ENCODE results near the gene TSC2.
"Not testable (repeated sequence)": the region's sequence is repeated elsewhere in the genome, so short reads cannot be mapped to it uniquely, and the experiment has no call there.

TSC2 gene

DNA sequence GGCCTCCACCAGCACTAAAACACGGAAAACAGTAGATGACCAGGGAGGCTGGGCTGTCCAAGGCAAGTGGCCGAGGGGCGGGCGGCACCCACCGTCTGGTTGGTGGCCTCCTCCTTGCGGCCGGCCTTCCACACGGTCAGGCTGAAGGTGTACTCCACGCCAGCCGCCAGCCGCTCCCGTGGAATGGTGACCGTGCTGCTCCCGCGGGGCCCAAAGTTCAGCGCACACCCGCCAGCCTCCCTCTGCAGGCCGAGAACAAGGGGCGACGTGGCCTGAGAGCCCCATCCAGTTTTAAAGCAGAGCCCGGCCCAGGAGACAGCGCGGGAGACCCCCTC lies 60.0 kb downstream of the TSC2 start:
- not testable (repeated sequence) for DNase-seq

DNA sequence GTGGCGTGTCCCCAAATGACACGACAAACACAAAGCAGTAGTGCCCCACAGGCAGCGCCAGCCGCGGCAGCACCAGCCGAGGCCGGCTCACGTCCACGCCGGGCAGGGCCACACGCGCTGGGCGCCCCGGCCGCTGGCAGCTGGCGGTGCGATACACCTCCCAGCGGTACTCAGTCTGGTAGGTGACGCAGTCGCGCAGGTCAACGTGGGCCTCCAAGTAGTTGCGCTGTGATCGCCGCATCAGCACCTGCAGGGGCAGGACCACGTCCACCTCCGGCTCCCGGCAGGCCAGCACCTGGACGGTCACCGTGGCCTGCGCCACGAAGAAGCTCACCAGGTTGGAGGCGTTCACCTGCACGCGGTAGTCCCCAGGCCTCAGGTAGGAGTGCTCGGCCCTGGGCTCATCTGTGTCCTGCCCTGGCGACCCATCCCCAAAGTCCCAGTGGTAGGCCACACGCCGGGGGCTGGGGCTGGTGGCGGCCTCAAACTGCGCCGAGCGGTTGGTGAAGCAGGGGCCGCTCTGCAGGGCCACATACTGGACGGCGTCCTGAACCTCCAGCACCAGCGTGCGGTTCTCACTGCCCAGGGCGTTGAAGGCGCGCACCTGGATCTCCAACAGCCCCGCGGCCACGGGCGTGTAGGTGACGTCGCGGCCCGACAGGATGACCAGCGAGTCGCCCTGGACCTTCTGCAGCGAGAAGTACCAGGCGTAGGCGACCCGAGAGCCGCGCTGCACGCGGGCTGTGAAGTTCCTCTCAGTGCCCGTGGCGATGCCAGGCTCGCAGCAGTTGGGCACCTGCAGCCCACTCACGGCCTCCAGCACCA lies 60.9 kb downstream of the TSC2 start:
- not testable (repeated sequence) for DNase-seq

DNA sequence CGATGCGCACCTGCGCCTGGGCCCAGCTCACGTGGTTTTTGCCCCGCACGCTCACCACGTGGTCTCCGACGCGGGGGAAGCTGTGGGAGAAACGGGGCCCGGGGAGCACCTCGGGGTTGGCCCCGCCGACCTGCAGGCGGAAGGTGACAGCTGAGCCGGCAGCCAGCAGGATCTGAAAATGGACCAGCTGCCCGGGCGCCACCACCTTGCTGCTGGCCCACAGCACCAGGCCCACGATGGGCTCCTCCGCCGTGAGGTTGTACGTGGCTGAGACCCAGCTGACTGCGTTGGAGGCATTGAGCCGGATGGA lies 61.4 kb downstream of the TSC2 start:
- not testable (repeated sequence) for DNase-seq

DNA sequence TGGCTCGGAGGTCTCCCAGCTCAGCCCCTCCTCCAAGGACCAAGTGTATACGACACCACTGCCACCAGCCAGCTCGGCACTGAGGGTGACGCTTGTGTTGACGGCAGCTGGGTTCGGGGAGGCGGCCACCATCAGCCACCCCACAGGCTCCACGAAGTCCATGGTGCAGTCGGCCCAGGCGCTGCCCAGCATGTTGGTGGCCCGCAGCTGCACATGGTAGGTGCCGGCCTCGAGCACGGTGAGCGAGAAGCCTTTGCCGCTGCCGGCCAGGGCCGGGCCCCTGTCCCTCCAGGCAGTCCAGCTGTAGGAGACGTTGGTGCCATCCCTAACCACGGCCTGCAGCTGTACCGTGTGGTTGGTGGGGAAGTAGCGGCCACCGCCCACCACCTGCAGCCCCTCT lies 62.1 kb downstream of the TSC2 start:
- not testable (repeated sequence) for DNase-seq

DNA sequence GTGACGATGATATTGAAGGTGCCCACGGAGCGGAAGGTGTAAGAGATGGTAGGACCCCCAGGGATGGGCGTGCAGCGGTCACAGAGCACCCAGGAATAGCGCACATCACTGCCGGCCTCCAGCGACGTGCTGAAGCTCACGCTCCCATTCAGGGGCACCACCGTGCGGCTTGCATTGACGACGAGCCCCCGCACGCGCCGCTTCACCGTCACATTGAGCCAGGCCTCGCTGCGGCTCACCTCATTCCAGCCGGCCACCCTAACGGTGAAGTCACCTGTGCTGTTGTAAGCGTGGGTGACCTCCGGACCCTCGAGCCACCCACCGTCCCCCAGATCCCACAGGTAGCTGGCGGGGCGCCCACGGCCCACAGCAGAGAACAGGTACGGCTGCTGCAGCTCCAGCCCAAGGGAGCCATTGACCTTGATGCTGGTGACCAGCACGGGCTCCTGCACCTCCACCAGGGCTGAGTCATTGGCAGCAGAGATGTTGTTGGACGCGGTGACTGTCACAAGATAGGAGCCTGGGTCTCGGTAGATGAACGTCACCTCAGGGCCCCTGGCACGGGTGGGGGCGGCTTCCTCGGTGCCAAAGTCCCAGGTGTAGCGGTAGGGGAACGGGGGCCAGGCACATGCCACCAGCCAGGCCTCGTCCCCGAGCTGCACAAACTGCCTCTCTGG lies 62.7 kb downstream of the TSC2 start:
- not testable (repeated sequence) for DNase-seq

DNA sequence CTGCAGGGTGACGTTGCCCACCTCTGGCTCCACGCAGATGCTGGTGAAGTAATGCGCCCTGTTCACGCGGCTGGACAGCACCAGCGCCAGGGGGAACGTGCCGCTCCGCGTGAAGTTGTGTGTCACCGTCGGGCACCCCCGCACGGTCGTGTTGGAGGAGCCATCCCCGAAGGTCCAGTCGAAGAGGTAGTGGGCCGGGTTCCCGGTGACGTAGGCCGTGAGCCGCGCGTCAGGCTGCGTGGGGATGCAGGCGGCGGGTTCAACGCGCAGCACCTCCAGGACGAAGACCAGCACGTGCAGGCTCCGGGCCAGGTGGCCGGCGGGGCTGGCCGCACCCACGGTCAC lies 63.2 kb downstream of the TSC2 start:
- not testable (repeated sequence) for DNase-seq

DNA sequence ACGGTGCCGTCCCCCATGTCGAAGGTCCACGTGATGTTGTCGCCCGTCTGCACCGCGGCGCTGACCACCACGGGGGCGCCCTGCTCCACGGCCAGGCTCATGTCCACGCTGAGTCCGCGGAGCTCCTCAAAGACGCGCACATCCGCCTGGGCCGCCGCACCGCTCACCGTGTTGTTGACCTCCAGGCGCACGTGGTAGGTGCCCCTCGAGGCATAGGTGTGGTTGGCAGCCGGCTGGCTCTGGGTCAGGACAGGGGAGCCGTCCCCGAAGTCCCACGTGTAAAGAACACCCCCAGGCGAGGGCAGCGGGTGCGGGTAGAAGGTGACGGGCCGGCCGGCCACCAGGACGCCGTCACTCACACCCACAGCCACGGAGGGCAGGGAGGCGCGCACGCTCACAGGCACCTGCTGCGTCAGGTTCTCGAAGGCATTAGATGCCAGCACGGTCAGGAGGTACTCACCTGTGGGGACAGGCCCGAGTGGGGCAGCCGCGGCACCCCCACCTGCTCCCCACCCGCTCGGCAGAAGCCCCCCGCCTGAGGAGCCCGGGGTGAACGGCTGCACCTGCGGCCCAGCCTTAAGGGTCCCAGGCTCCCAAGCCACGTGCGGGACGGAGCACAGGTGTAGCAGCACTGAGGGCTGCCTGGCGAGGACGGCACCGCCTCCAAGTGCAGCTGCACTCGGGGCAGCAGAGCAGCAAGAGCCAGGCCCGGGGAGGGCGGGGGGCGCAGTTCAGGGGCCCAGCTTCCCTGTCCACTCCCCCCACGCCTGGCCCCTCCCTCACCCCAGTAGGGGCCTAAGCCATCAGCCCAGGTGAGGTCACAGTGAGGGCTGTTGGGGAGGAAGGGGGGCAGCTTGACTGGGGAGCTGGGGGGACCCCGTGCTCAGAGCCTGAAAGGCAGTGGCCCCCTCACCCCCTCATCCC lies 63.9 kb downstream of the TSC2 start:
- not testable (repeated sequence) for DNase-seq

DNA sequence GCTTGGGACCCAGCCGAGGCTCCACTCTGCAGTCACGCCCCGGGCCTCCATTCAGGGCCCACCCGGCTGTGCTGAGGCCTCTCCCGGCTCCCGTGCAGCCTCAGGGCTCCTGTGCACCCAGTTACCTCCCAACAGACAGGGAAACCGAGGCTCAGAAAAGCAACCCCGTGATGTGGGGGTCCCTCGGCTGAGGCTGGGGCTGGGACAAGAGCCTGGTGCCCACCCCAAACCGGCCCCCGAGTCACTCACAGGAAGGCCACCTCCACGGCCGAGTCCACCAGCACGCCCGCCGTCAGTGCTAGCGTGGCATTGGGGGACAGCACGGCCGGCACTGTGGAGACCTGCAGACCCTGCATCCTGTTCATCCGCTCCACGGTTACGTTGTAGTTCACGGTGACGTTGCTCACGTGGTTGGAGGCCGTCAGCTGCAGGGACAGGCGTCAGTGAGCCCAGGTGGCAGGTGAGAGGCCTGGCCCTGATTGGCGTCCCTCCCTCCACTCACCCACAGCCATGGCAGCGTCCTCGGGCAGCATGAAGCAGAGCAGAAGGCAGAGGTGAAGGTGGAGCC lies 64.8 kb downstream of the TSC2 start:
- DNase-seq: not testable (repeated sequence)

DNA sequence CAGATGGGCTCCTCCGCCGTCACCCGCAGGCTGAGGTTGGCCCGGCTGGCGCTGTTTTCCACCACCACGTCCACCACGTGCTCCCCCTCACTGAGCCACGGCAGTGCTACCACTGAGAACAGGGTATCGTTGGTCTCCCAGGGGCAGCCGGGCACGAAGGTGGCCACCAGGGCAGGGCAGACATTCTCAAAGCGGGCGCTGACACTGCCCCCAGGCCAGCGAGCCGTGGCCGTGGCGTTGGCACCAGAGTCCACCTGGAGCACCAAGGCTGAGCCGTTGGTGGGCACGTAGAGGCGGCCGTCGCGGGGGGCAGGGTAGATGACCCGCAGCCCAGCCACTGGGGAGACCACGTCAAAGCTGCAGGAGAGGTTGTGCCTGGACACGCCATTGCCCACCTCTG lies 66.4 kb downstream of the TSC2 start:
- not testable (repeated sequence) for DNase-seq

DNA sequence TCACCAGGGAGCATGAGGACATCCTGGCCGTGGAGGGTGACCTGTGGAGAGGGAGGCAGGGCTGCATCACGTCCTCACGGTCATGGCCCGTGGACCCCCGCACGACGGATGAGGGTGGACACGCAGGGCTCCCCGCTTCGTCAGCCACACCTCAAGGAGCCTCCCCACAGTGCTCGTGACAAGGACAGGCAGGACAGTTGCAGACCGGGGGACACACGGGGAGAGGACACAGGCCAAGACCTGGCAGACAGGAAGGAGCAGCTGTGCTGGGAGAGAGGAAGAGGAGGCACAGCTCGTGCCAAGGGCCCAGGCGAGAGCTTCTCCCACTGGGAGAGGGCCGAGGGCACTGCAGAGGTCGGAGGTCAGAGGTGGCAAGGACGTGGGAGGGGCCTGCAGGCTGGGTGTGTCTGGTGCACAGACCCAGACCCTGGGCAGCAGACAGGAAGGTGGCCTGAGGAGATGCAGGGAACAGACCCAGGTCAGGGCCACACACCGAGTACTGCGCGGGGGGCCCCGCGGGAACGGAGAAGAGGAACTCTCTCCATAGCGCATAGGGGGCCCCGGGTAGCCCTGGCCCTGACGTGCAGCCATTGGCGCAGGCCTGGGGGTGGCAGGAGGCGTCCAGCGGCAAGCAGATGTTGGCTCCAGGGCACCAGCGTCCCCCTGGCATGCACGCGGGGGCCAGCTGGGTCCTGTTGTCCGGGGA lies 67.3 kb downstream of the TSC2 start:
- not testable (repeated sequence) for DNase-seq

DNA sequence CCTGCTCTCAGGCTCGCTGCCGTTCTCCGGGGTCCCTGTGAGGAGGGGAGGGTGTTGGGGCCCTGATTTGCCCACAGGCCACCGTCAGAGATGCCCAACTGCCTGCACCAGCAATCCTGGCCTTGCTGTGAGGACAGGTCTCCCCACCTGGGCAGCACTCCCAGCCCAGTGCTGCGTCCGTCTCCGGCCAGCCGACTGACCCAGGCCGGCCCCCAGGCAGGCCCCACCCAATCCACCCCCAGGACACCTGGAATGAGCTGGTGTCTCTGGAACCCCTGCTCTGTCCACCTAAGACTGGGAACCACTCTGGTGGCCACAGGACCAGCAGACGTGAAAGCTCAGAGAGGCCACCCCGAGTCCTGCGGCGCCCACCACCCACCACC lies 67.8 kb downstream of the TSC2 start:
- DNase-seq: no peak

DNA sequence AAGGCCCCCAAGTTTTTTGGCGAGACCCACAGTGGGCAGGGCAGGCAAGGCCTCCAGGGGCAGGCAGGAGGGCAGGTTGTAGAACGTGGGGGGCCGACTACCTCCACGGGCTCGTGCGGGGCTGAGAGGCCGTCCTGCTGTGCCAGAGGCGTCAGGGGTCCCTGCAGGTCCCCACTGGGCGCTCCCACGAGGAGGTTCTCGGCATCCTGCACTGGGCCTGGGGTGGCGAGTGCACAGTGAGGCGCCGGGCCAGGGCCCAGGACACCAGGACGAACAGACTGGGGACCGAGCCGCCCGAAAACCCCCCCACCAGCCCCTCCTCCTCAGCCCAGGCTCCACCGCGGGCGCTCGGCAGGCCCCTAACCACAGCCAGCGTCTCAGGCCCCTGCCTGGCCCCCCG lies 68.6 kb downstream of the TSC2 start:
- not testable (repeated sequence) for DNase-seq

DNA sequence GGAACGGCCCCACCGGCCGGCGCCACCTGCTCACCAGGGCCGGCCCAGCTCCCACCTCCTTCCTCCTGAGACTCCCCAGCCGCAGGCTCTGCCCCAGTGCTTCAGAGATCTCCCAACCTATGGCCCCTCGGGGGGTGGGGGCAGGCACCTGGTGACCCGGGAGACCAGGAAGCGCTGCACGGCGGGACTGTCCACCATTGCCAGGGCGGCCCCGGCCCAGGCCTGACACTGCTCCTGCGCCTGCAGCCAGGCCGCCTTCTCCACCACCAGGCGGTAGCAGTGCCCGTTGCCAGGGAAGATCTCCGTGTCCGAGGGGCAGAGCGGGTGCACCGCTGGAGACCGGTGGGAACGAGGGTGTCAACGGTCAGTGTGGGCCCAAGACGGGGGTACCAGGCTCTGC lies 69.6 kb downstream of the TSC2 start:
- not testable (repeated sequence) for DNase-seq

DNA sequence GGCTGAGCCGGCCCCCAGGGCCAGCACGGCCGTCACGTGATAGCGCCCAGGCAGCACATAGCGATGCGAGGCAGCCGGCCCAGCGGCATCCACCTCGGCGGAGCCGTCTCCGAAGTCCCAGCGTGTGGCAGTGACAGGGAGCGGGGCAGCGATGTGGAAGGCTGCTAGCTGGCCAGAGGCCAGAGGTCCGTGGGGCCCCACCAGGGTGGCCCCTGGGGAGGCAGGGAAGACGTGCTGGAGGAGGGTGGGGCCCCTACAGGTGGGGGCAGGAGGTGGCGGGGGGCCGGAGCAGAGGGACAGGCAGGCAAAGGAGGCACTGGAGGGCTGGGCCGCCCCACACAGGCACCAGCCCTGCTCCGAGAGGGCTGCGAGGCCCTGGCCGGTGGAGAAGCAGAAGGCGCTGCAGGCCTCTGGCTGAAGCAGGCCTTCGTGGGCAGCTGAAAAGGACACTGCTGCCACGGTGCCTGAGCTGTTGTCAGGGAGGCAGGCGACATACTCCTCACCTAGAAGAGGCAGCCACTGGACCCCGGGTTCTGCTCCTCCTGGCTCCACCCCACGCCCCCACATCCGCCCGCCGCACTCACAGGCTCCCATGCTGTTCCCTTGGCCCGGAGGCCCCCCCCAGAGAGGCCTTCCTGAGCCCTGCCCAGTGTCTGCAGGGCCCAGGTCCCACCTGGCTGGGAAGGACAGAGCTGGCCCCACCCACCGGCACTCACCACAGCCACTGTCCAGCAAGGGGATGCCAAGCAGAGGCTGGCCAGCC lies 70.4 kb downstream of the TSC2 start:
- DNase-seq: not testable (repeated sequence)

DNA sequence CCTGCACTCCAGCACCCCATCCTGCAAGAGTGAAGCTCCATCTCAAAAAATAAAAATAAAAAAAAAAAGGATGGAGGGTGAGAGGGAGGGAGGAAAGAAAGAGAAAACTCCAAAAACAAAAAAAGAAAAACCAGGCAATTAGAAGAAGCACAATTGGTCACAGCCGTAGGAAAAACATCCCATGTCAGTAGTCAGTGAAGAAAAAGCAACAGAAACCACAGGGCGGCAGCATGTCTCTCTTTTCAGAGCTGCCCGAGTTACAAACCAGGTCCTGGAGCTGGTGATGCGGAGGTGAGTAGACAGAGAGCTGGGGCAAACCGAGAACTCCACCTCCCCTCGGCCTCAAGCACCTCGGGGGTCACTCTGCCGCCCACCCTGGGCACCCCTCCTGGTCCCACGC lies 73.5 kb downstream of the TSC2 start:
- DNase-seq: peak; percentile 57

DNA sequence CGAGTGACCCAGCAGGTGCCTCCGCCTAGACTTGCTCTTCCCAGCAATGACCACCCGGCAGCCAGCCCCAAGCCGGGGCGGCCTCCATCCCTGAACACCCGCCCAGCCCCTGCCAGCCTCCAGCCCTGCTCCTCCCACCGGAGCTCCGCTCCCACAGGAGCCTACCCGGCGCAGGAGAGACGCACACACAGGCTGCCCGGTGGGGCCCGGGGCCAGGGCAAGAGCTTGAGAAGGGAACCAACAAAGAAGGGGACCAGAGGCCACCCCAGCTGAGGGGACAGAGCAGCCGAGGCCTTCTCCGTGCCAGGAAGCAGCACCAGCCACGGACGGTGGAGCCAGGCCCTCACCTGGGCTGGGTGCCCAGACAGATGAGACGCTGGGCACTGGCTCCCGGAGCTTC lies 74.1 kb downstream of the TSC2 start:
- DNase-seq: no peak

DNA sequence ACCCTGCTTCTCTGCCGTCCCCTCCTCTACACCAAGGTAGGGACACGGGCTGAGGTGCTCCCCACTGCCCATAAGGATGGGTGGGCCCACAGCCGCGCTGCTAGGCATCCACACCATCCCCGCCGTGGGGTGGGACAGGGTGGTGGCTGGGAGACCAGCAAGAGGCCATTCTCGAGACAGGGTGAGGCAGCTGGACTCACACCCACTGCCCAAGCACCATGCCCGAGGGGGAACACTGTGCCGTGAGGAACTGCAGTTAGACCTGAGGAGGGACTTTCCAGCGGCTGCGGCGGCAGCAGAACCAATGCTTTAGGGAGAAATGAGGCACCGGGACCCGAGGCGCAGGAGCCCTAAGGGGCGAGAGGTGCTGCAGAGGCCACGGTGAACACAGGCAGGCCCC lies 74.6 kb downstream of the TSC2 start:
- no peak for DNase-seq

DNA sequence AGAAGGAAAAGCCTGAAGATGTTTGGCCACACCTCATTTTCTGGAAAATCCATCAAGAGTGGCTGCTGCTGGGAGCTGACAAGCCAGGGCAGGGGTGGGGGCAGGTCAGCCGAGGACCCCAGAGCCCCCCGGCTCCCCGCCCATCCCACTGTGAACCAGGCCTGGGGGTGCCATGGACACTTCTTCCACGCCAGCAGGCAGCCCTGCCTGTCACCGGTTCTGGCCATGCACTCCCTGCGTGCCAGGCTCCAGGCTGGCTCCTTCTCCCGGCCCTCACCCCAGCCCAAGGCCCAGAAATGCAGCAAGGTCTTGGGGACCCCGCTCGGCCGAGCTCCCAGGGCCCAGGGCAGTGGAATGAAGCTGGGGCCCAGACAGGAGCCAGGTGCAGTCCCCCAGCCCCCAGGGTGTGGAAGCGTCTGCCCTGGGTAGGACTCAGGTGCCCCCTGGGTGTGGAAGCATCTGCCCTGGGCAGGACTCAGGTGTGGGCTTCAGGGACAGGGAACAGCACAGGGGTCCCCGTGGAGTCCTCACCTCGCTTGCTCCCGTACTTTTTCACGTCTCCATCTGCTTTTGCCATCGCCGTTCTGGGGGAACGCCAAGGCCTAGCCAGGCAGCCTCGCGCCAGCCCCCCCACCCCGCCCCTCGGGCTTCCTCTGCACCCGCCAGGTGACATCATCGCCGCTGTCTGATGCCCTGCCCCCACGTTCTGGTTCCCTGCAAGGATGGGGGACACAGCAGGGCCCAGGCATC lies 75.3 kb downstream of the TSC2 start:
- DNase-seq: not testable (repeated sequence)

DNA sequence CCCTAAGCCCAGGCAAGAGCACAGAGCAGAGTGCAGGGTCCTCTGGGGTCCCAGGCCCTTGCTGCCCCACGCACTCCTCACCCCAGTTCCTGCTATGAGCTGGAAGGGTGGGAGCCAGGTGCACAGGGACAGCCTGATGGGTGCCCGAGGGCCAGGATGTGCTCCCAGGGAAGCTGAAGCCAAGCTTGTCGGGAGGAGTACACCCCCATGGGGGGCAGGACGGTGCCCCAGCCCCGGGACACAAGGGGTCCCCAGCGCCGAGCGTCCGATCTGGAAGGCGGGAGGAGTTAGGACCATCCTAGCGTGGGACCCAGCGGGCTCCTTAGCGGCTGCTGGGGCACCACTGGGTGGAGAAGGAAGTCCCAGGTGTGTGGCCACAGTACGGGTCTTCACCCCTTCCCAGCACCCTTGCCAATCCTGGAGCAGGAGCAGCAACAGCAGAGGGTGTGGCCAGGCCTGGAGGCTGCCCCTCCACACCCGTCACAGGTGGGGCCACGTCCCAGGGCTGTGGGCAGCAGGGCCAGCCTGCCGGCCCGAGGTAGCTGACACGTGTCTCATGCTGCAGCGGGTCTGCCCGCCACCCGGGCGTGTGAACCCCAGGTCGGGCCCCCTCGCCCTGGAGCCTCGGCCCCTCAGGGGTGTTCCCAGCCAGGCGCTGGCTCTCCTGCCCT lies 76.1 kb downstream of the TSC2 start:
- DNase-seq: not testable (repeated sequence)

DNA sequence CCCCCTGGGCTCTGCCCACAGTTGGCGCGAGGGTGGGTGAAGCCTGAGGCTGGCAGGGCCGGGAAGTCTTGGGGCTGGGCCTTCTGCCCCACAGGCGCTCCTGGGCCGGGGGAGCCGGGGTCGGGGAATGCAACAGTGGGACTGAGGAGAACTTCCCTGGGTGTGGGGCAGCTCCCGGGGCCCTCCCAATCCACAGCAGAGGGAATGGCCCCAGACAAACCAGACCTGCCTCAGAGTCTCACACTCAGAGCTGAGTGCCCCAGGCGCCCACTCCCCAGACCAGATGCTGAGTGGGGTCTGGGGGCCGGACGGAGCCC lies 76.5 kb downstream of the TSC2 start:
- not testable (repeated sequence) for DNase-seq
